ENCODE measurements around the gene TPGS2.

GRCh38 chr18:36770315-36770946 lies 58.4 kb downstream of the TPGS2 start:
- TF ChIP-seq CTCF (IDR thresholded peaks at IDR 0.05) (no peak), EP300 (IDR thresholded peaks at IDR 0.05) (no peak), POLR2A (IDR thresholded peaks at IDR 0.05) (no peak), POLR2AphosphoS5 (IDR thresholded peaks at IDR 0.05) (no peak)

Measured in stomach (tissue), 4 donors.